Endothelial cell (in vitro differentiated cells): ENCODE measurements around the gene USP10. TPM values are rescaled to one million over a fixed set of nuclear protein-coding genes. Genes with fewer than 3 reads are reported as not detected.

ENCODE experiments used
- DNase-seq: peaks from one replicate; pipeline ENCODE4 v3.0.0; 2021; ENCODE audit warnings: low spot score
- H3K27ac Mint-ChIP-seq: one replicate; pipeline ENCODE4 v1.8.0; 2021; ENCODE audit warnings: mixed read lengths, inconsistent platforms; ENCODE audit not compliant: unreplicated experiment
- H3K27me3 Mint-ChIP-seq: one replicate; pipeline ENCODE4 v1.8.0; 2021; ENCODE audit warnings: mild to moderate bottlenecking, moderate library complexity, mixed read lengths, inconsistent platforms; ENCODE audit not compliant: unreplicated experiment
- H3K36me3 Mint-ChIP-seq: one replicate; pipeline ENCODE4 v1.8.0; 2021; ENCODE audit warnings: mild to moderate bottlenecking, low read depth, mixed read lengths, inconsistent platforms; ENCODE audit not compliant: unreplicated experiment
- H3K4me1 Mint-ChIP-seq: one replicate; pipeline ENCODE4 v1.8.0; 2021; ENCODE audit warnings: mild to moderate bottlenecking, mixed read lengths, inconsistent platforms; ENCODE audit not compliant: unreplicated experiment
- H3K4me3 Mint-ChIP-seq: one replicate; pipeline ENCODE4 v1.8.0; 2021; ENCODE audit warnings: mild to moderate bottlenecking, mixed read lengths, inconsistent platforms; ENCODE audit not compliant: unreplicated experiment
- H3K9me3 Mint-ChIP-seq: one replicate; pipeline ENCODE4 v1.8.0; 2021; ENCODE audit warnings: mixed read lengths, inconsistent platforms; ENCODE audit not compliant: unreplicated experiment
- CTCF ChIP-seq: fragments of 200-600 bp; sonication (generic); IDR thresholded peaks from one replicate; pipeline ENCODE4 v1.5.0; 2021; ENCODE audit warnings: antibody characterized with exemption; ENCODE audit not compliant: unreplicated experiment
- total RNA-seq: library from RNA; stranded (reverse); fragmentation: NEBNext Ultra II Directional; extraction: Animal tissue kit (Norgen Biotek cat#: 25700); gene quantifications from one replicate; pipeline ENCODE4 v1.2.1, GENCODE V29; 2021; ENCODE audit not compliant: unreplicated experiment

The USP10 gene
- total RNA-seq, 1 donor from 2014 or later = 81.2 TPM

- Mint-ChIP-seq H3K9me3 (no peaks in the 10 kb centered on the region), H3K36me3 (peaks cover 31% of the 10 kb centered on the region), H3K27me3 (peaks cover 2% of the 10 kb centered on the region), H3K27ac (no peak overlapping the region), H3K4me3 (peak overlapping the region; percentile 38), H3K4me1 (no peaks in the 10 kb centered on the region)
- DNase-seq = no peak
- no peak for TF ChIP-seq CTCF
These were observed 78.9 kb downstream of the USP10 start for GRCh38 chr16:84778720-84779119.

GRCh38 chr16:84780063-84780462 is 80.3 kb downstream of the USP10 start:
- Mint-ChIP-seq H3K4me3 (peak overlapping the region; percentile 77), H3K27me3 (peaks cover 2% of the 10 kb centered on the region), H3K4me1 (no peaks in the 10 kb centered on the region), H3K9me3 (no peaks in the 10 kb centered on the region), H3K27ac (no peak overlapping the region), H3K36me3 (peaks cover 29% of the 10 kb centered on the region)
- TF ChIP-seq CTCF = no peak
- DNase-seq = no peak

GRCh38 chr16:84780544-84781376 is 81.0 kb downstream of the USP10 start:
- peaks cover 2% of the 10 kb centered on the region for H3K27me3 Mint-ChIP-seq
- H3K36me3 Mint-ChIP-seq = peaks cover 26% of the 10 kb centered on the region
- H3K27ac Mint-ChIP-seq = no peak overlapping the region
- no peaks in the 10 kb centered on the region for H3K9me3 Mint-ChIP-seq
- no peak for TF ChIP-seq CTCF
- no peak overlapping the region for H3K4me3 Mint-ChIP-seq
- DNase-seq = no peak
- no peaks in the 10 kb centered on the region for H3K4me1 Mint-ChIP-seq

GRCh38 chr16:84782846-84783245 is 83.0 kb downstream of the USP10 start:
- Mint-ChIP-seq H3K9me3 (no peaks in the 10 kb centered on the region), H3K27ac (no peak overlapping the region), H3K27me3 (peaks cover 2% of the 10 kb centered on the region), H3K4me1 (no peaks in the 10 kb centered on the region), H3K36me3 (peaks cover 23% of the 10 kb centered on the region), H3K4me3 (no peak overlapping the region)
- no peak for DNase-seq
- no peak for TF ChIP-seq CTCF

GRCh38 chr16:84785843-84786581 is 86.2 kb downstream of the USP10 start:
- TF ChIP-seq CTCF = no peak
- Mint-ChIP-seq H3K4me3 (no peak overlapping the region), H3K9me3 (no peaks in the 10 kb centered on the region), H3K27ac (no peak overlapping the region), H3K36me3 (no peaks in the 10 kb centered on the region), H3K27me3 (peaks cover under 1% of the 10 kb centered on the region), H3K4me1 (no peaks in the 10 kb centered on the region)
- DNase-seq = no peak
